ENCODE results near the gene RFESD. TPM values are rescaled to one million over a fixed set of nuclear protein-coding genes. Genes with fewer than 3 reads are reported as not detected.

The RFESD gene
- total and polyA plus RNA-seq, 2 of the 8 experiments (the other 6 are each of a cell fraction or from before 2014, with no cell fraction given), result 1.7 to 2.0 TPM

DNA sequence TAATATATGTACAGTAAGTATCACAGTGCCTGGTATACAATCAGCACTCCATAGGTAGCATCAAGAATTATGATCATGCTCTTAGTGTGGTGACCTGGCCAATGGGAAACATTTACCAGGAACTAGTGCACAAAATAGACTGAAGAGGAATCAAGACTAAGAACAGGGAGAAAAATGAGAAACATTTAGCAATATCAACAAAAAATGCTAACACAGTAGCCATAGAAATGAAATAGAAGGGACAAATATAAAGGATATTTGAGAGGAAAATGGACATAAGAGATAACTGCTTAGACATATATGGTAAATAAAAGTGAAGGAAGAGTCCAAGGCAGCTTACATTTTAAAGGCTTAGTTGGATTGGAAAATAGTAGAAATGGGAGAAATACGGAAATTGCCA lies 52.8 kb downstream of the RFESD start:
- no peak overlapping the region for H4K8ac ChIP-seq (ENCODE audit: extremely low read depth, insufficient read depth, low read length)
- no peak for FAIRE-seq
- H3K9me3 ChIP-seq (ENCODE audit: insufficient read depth in 2 of 2, low read depth in 1 of 2, low read length in 1 of 2), result no peaks in the 10 kb centered on the region
- no peaks in the 10 kb centered on the region for H3K79me2 ChIP-seq (ENCODE audit: control insufficient read depth in 1 of 2, insufficient read depth in 2 of 2, low read length in 2 of 2)
- no peak overlapping the region for H3K27ac ChIP-seq (ENCODE audit: low read depth, low read length)
- H4K5ac ChIP-seq (ENCODE audit: insufficient read length, low read depth, low read length), result no peak overlapping the region
- no peak overlapping the region for H2AK5ac ChIP-seq (ENCODE audit: low read depth, low read length)
- H3K18ac ChIP-seq (ENCODE audit: extremely low read depth, low read length), result no peak overlapping the region
- no peak overlapping the region for H3K4ac ChIP-seq (replicated peaks; ENCODE audit: insufficient read length, low read depth, low read length)
- no peaks in the 10 kb centered on the region; a peak in 1 of 7 replicates for H3K27me3 ChIP-seq (replicated peaks in 1 of 4; ENCODE audit: control insufficient read depth in 3 of 4, extremely low read depth in 1 of 4, insufficient read depth in 3 of 4, low read length in 3 of 4)
- H2BK12ac ChIP-seq (ENCODE audit: low read depth, low read length), result no peak overlapping the region
- TF ChIP-seq, protein P1, sequence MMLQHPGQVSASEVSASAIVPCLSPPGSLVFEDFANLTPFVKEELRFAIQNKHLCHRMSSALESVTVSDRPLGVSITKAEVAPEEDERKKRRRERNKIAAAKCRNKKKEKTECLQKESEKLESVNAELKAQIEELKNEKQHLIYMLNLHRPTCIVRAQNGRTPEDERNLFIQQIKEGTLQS (IDR thresholded peaks at IDR 0.05; ENCODE audit: insufficient read depth, low read depth, low read length), result no peak
- TF ChIP-seq ASH2L (IDR thresholded peaks at IDR 0.05; ENCODE audit: low read length) (no peak), TBP (IDR thresholded peaks at IDR 0.05; ENCODE audit: low read depth, low read length) (no peak), MAFK (IDR thresholded peaks at IDR 0.05; ENCODE audit: low read depth, low read length) (no peak), SP4 (IDR thresholded peaks at IDR 0.05; ENCODE audit: low read length) (no peak), CBX5 (IDR thresholded peaks at IDR 0.05; ENCODE audit: low read depth, low read length) (no peak), PHF8 (conservative IDR thresholded peaks at IDR 0.05; ENCODE audit: low read depth, low read length) (no peak)
- no peak overlapping the region for H2BK15ac ChIP-seq (ENCODE audit: low read length)
- no peak overlapping the region for H2AFZ ChIP-seq (ENCODE audit: low read length)
- no peak overlapping the region for H3K14ac ChIP-seq (ENCODE audit: insufficient read length)
- H3K4me1 ChIP-seq (replicated peaks in 1 of 4; ENCODE audit: control insufficient read depth in 3 of 4, insufficient read depth in 4 of 4, low read length in 3 of 4), result no peaks in the 10 kb centered on the region
- no peak overlapping the region for H3K23ac ChIP-seq (ENCODE audit: insufficient read length)
- no peak overlapping the region for H4K91ac ChIP-seq (replicated peaks; ENCODE audit: insufficient read length, low read length)
- H3K4me3 ChIP-seq (ENCODE audit: extremely low read depth in 1 of 4, insufficient read depth in 2 of 4, low read depth in 3 of 4, low read length in 4 of 4), result no peak overlapping the region
- H3K56ac ChIP-seq (replicated peaks; ENCODE audit: insufficient read length, low read depth, low read length), result no peak overlapping the region
- H3K4me2 ChIP-seq (ENCODE audit: insufficient read depth in 1 of 2, low read depth in 2 of 2, low read length in 2 of 2), result no peak overlapping the region
- H2BK5ac ChIP-seq (ENCODE audit: low read depth, low read length), result no peak overlapping the region
- H4K20me1 ChIP-seq (replicated peaks in 1 of 2; ENCODE audit: control insufficient read depth in 1 of 2, insufficient read depth in 2 of 2, low read length in 2 of 2), result no peaks in the 10 kb centered on the region
- H3K36me3 ChIP-seq (ENCODE audit: control insufficient read depth in 2 of 4, insufficient read depth in 4 of 4, low read length in 3 of 4), result no peaks in the 10 kb centered on the region
- WGBS, 2 experiments (ENCODE audit: extremely low coverage in 1 of 2, insufficient coverage in 1 of 2, insufficient read length in 1 of 2, insufficient replicate concordance in 2 of 2, low coverage in 1 of 2, low lambda C conversion rate in 2 of 2, missing lambda C conversion rate in 1 of 2), result 78 to 100% methylated on average over 1 of the region's 1 CpG
- no peak overlapping the region for H2BK20ac ChIP-seq (ENCODE audit: low read length)
- no peaks in the 10 kb centered on the region for H3K79me1 ChIP-seq (ENCODE audit: low read depth, low read length)
- ChIA-PET CTCF (ENCODE audit: partially characterized antibody) (no interaction called here), POLR2A (ENCODE audit: partially characterized antibody) (no interaction called here)
- no peak overlapping the region for H3K9ac ChIP-seq (replicated peaks in 1 of 4; ENCODE audit: extremely low read depth in 1 of 4, low read depth in 3 of 4, low read length in 3 of 4)
- no peak overlapping the region for H2BK120ac ChIP-seq (replicated peaks; ENCODE audit: low read depth, low read length)
- no peak for DNase-seq (ENCODE audit: low read depth in 1 of 2, low spot score in 2 of 2)
- H3K23me2 ChIP-seq (ENCODE audit: low read depth, low read length), result no peaks in the 10 kb centered on the region

Measured in H1 (cell line).